ENCODE data around the gene SPATA19. TPM values are rescaled to one million over a fixed set of nuclear protein-coding genes. Genes with fewer than 3 reads are reported as not detected.

Gene SPATA19
- total and polyA plus RNA-seq, 7 experiments from 2014 or later, result not detected

DNA sequence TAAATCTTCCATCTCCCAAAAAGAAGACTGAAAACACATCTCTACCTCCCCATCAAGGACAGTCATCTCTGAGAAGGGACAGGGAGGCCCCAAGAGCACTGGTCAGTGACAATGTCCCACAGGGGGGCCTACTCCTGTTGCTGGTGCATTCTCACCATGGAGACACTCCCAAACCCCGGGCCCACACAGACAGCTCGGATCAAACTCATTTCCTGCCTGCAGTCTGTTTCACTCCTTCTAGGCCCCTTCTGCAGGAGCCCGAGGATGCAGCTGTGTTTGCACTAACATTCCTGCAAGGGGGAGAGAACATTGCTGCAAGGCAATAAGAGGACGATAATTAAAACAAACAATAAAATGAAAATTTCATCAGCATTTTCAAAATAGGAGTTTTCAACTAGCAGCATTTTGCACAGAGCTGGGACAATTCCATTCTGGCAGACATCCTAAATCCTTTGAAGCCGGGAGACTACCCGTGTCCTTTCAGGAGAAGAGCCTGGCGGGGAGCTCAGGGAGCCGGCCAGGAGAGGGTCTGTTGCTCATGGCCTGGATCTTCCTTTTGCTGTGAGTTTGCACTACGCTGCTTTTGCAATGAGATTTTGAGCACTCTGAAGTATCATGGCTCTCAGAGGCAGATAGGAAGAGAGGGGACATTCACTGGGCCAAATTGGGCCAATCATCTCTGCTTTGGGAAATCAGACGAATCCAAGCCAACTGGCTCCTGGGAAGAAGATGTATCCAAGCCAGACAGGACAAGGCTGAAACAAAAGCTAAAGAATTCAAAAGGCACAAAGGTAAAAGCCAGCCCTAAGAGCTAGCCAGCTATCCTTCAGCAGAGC lies 33.2 kb downstream of the SPATA19 start:
- intact Hi-C loops (cut with micrococcal nuclease), result no loop called here
- CTCF ChIA-PET, result no interaction called here
- H3K27ac Mint-ChIP-seq, result no peak overlapping the region

GRCh38 chr11:133810766-133811165 lies 34.5 kb downstream of the SPATA19 start:
- DNase-seq (no peak), ATAC-seq (no peak)
- H3K9me3 ChIP-seq (ENCODE audit: control insufficient read depth in 2 of 3, low read length in 3 of 3), result no peaks in the 10 kb centered on the region
- peaks cover 0 to 3% (median 0%) of the 10 kb centered on the region in 11 donors for H3K9me3 Mint-ChIP-seq
- CTCF ChIA-PET, result no interaction called here
- no peaks in the 10 kb centered on the region for H3K4me1 ChIP-seq (ENCODE audit: control insufficient read depth in 2 of 2, insufficient read depth in 2 of 2, low read length in 2 of 2)
- H3K4me3 Mint-ChIP-seq, result no peak overlapping the region
- no peaks in the 10 kb centered on the region for H3K36me3 ChIP-seq (ENCODE audit: control insufficient read depth in 2 of 3, insufficient read depth in 3 of 3, low read length in 3 of 3)
- peaks cover 3 to 26% (median 16%) of the 10 kb centered on the region in 5 donors for H3K27me3 Mint-ChIP-seq
- H3K27ac ChIP-seq (ENCODE audit: low read depth, low read length), result no peak overlapping the region
- intact Hi-C loops (cut with micrococcal nuclease), result no loop called here
- H3K36me3 Mint-ChIP-seq, result no peaks in the 10 kb centered on the region
- no peaks in the 10 kb centered on the region for H3K27me3 ChIP-seq (ENCODE audit: control insufficient read depth in 2 of 2, insufficient read depth in 2 of 2, low read length in 2 of 2)
- peaks cover 0 to 3% (median 0%) of the 10 kb centered on the region in 7 donors for H3K4me1 Mint-ChIP-seq
- no peak overlapping the region for H3K27ac Mint-ChIP-seq
- no peak overlapping the region for H3K4me3 ChIP-seq (ENCODE audit: low read length)
- POLR2A ChIA-PET, result no interaction called here

More for the DNA sequence above, 33.2 kb downstream of the SPATA19 start:
- H3K9me3 ChIP-seq (ENCODE audit: control insufficient read depth in 2 of 3, low read length in 3 of 3), result no peaks in the 10 kb centered on the region
- Mint-ChIP-seq H3K4me1 (peaks cover 0 to 3% (median 0%) of the 10 kb centered on the region in 7 donors), H3K4me3 (no peak overlapping the region), H3K9me3 (peaks cover 0 to 3% (median 0%) of the 10 kb centered on the region in 11 donors), H3K36me3 (no peaks in the 10 kb centered on the region), H3K27me3 (peaks cover 0 to 22% (median 15%) of the 10 kb centered on the region in 5 donors)
- H3K4me3 ChIP-seq (ENCODE audit: low read length), result no peak overlapping the region
- POLR2A ChIA-PET, result no interaction called here
- no peaks in the 10 kb centered on the region for H3K36me3 ChIP-seq (ENCODE audit: control insufficient read depth in 2 of 3, insufficient read depth in 3 of 3, low read length in 3 of 3)
- H3K27me3 ChIP-seq (ENCODE audit: control insufficient read depth in 2 of 2, insufficient read depth in 2 of 2, low read length in 2 of 2), result no peaks in the 10 kb centered on the region
- no peaks in the 10 kb centered on the region for H3K4me1 ChIP-seq (ENCODE audit: control insufficient read depth in 2 of 2, insufficient read depth in 2 of 2, low read length in 2 of 2)
- ATAC-seq, result no peak
- no peak overlapping the region for H3K27ac ChIP-seq (ENCODE audit: low read depth, low read length)
- DNase-seq, result no peak

DNA sequence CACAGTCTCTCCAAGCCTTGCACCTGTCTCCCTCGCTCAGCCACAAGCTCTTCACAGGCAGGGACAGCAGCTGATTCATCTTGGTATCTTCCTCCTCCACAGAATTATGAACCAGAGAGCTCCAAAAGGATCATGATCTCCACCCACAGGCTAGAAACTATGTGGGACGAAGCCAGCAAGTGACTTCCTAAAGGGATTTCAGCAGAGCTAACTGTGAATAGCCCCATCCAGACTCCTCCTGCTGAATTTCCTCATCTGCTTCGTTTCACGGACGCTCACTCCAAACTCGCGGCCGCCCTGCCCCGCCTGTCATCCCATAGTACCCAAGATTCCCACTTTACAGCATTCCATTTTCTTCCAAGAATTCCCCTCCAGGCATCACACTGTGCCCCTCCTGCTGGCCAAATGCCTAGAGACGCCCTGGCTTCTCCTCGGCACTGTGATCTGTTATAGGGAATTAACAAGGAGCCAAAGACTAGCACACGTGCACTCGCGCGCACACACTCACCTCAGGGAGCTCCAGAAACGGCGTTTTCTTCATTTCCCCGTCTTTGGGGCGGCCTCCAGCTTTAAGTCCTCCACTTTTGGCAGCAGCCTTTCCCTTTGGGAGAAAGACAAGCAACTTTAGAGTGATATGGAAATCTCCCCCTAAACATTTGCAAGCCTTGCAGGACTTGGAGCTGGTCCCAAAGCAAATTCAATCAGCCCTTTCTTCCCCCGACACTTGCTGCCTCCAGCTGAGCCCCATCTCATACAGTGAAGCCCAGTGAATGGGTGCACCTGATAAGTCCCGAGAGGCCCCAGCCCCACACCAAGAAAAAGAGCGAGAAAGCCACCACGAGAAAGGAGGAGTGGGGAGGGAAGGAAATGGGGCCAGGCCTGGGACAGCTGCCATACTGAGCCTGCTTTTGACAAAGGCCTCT lies 35.5 kb downstream of the SPATA19 start:
- Histone ChIP-seq H3K9me3 (ENCODE audit: control insufficient read depth in 2 of 3, low read length in 3 of 3) (no peaks in the 10 kb centered on the region), H3K4me1 (ENCODE audit: control insufficient read depth in 2 of 2, insufficient read depth in 2 of 2, low read length in 2 of 2) (no peaks in the 10 kb centered on the region), H3K27me3 (ENCODE audit: control insufficient read depth in 2 of 2, insufficient read depth in 2 of 2, low read length in 2 of 2) (no peaks in the 10 kb centered on the region), H3K4me3 (ENCODE audit: low read length) (no peak overlapping the region), H3K36me3 (ENCODE audit: control insufficient read depth in 2 of 3, insufficient read depth in 3 of 3, low read length in 3 of 3) (no peaks in the 10 kb centered on the region), H3K27ac (ENCODE audit: low read depth, low read length) (no peak overlapping the region)
- POLR2A ChIA-PET, result no interaction called here
- CTCF ChIA-PET, result no interaction called here
- Mint-ChIP-seq H3K27me3 (peaks cover 3 to 27% (median 16%) of the 10 kb centered on the region in 5 donors), H3K4me3 (no peak overlapping the region), H3K36me3 (no peaks in the 10 kb centered on the region), H3K27ac (no peak overlapping the region), H3K9me3 (peaks cover 0 to 3% (median 0%) of the 10 kb centered on the region in 11 donors), H3K4me1 (peaks cover 0 to 3% (median 0%) of the 10 kb centered on the region in 7 donors)
- ATAC-seq (no peak), DNase-seq (no peak)
- intact Hi-C loops (cut with micrococcal nuclease), result no loop called here

- no peak for ATAC-seq
- CTCF ChIA-PET, result no interaction called here
- POLR2A ChIA-PET, result no interaction called here
These were observed 36.7 kb downstream of the SPATA19 start for GRCh38 chr11:133808393-133809140.

GRCh38 chr11:133803026-133803425 lies 42.3 kb downstream of the SPATA19 start:
- DNase-seq, result no peak
- Histone ChIP-seq H3K27me3 (ENCODE audit: control insufficient read depth in 2 of 2, insufficient read depth in 2 of 2, low read length in 2 of 2) (no peaks in the 10 kb centered on the region), H3K4me3 (ENCODE audit: low read length) (no peak overlapping the region), H3K36me3 (ENCODE audit: control insufficient read depth in 2 of 3, insufficient read depth in 3 of 3, low read length in 3 of 3) (no peaks in the 10 kb centered on the region), H3K4me1 (ENCODE audit: control insufficient read depth in 2 of 2, insufficient read depth in 2 of 2, low read length in 2 of 2) (no peaks in the 10 kb centered on the region), H3K27ac (ENCODE audit: low read depth, low read length) (no peak overlapping the region), H3K9me3 (ENCODE audit: control insufficient read depth in 2 of 3, low read length in 3 of 3) (no peaks in the 10 kb centered on the region)
- intact Hi-C loops (cut with micrococcal nuclease), result no loop called here
- H3K4me1 Mint-ChIP-seq, result no peaks in the 10 kb centered on the region
- ChIA-PET CTCF (no interaction called here), POLR2A (no interaction called here)
- H3K9me3 Mint-ChIP-seq, result peaks cover 0 to 2% (median 0%) of the 10 kb centered on the region in 11 donors
- H3K27me3 Mint-ChIP-seq, result peaks cover 0 to 15% (median 11%) of the 10 kb centered on the region in 5 donors
- ATAC-seq, result no peak
- H3K4me3 Mint-ChIP-seq, result no peak overlapping the region
- H3K36me3 Mint-ChIP-seq, result no peaks in the 10 kb centered on the region
- no peak overlapping the region for H3K27ac Mint-ChIP-seq

More at GRCh38 chr11:133808393-133809140, 36.7 kb downstream of the SPATA19 start:
- Mint-ChIP-seq H3K9me3 (peaks cover 0 to 2% (median 0%) of the 10 kb centered on the region in 11 donors), H3K4me1 (peaks cover 0 to 3% (median 0%) of the 10 kb centered on the region in 7 donors), H3K36me3 (no peaks in the 10 kb centered on the region), H3K27me3 (peaks cover 0 to 25% (median 13%) of the 10 kb centered on the region in 5 donors), H3K4me3 (no peak overlapping the region), H3K27ac (no peak overlapping the region)
- Histone ChIP-seq H3K27ac (ENCODE audit: low read depth, low read length) (no peak overlapping the region), H3K4me1 (ENCODE audit: control insufficient read depth in 2 of 2, insufficient read depth in 2 of 2, low read length in 2 of 2) (no peaks in the 10 kb centered on the region), H3K27me3 (ENCODE audit: control insufficient read depth in 2 of 2, insufficient read depth in 2 of 2, low read length in 2 of 2) (no peaks in the 10 kb centered on the region), H3K4me3 (ENCODE audit: low read length) (no peak overlapping the region), H3K9me3 (ENCODE audit: control insufficient read depth in 2 of 3, low read length in 3 of 3) (no peaks in the 10 kb centered on the region), H3K36me3 (ENCODE audit: control insufficient read depth in 2 of 3, insufficient read depth in 3 of 3, low read length in 3 of 3) (no peaks in the 10 kb centered on the region)
- intact Hi-C loops (cut with micrococcal nuclease), result no loop called here
- DNase-seq, result no peak

DNA sequence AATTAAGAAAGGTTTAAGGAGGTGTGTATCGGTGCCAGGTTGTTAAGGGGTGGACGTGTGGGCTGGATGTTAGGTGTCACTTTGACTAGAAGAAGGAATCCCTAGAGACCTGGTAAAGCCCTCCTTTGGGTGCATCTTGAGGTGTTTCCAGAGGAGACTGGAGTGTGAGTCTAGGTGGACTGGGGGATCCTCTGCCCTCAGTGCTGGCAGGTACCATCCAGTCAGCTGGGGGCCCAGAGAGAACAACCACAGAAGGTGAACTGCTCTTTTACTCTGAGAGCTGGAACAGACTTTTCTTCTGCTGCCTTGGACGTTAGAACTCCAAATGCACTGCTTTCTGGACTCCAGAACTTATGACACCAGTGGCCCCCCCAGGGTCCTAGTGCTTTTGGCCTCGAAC lies 44.0 kb downstream of the SPATA19 start:
- DNase-seq (no peak), ATAC-seq (no peak)
- Mint-ChIP-seq H3K4me1 (no peaks in the 10 kb centered on the region), H3K36me3 (no peaks in the 10 kb centered on the region), H3K27ac (no peak overlapping the region), H3K9me3 (peaks cover 0 to 6% (median 2%) of the 10 kb centered on the region in 11 donors), H3K27me3 (peaks cover 0 to 18% (median 16%) of the 10 kb centered on the region in 5 donors), H3K4me3 (no peak overlapping the region)
- CTCF ChIA-PET, result no interaction called here
- intact Hi-C loops (cut with micrococcal nuclease), result no loop called here
- H3K27ac ChIP-seq (ENCODE audit: low read depth, low read length), result no peak overlapping the region
- no peaks in the 10 kb centered on the region for H3K27me3 ChIP-seq (ENCODE audit: control insufficient read depth in 2 of 2, insufficient read depth in 2 of 2, low read length in 2 of 2)
- no peak overlapping the region for H3K4me3 ChIP-seq (ENCODE audit: low read length)
- POLR2A ChIA-PET, result no interaction called here
- H3K36me3 ChIP-seq (ENCODE audit: control insufficient read depth in 2 of 3, insufficient read depth in 3 of 3, low read length in 3 of 3), result no peaks in the 10 kb centered on the region
- no peaks in the 10 kb centered on the region for H3K9me3 ChIP-seq (ENCODE audit: control insufficient read depth in 2 of 3, low read length in 3 of 3)
- no peaks in the 10 kb centered on the region for H3K4me1 ChIP-seq (ENCODE audit: control insufficient read depth in 2 of 2, insufficient read depth in 2 of 2, low read length in 2 of 2)

Data from naive thymus-derived CD4-positive, alpha-beta T cell (primary cell).